Loucy (cell line): ENCODE data around the gene STX8.

Experiments used
- H2AFZ ChIP-seq: fragments of 200-600 bp; sonication (generic); 2 replicates; pipeline ENCODE4 v1.6.0; 2016; ENCODE audit warnings: antibody characterized with exemption, mild to moderate bottlenecking, low read length, moderate library complexity
- H3F3A ChIP-seq: fragments of 200-600 bp; 2 replicates; pipeline ENCODE4 v1.6.0; 2016; ENCODE audit warnings: antibody characterized with exemption, low read depth, mild to moderate bottlenecking
- H3K27me3 ChIP-seq: fragments of 200-600 bp; sonication (generic); 2 replicates; pipeline ENCODE4 v1.6.1; 2014; ENCODE audit warnings: low read length, mild to moderate bottlenecking; ENCODE audit not compliant: insufficient read depth, poor library complexity, severe bottlenecking
- H3K36me3 ChIP-seq: fragments of 200-600 bp; sonication (generic); 2 replicates; pipeline ENCODE4 v1.6.1; 2016; ENCODE audit warnings: low read length; ENCODE audit not compliant: insufficient read depth
- H3K4me1 ChIP-seq: fragments of 200-600 bp; sonication (generic); 2 replicates; pipeline ENCODE4 v1.5.1; 2014; ENCODE audit warnings: low read length, mild to moderate bottlenecking; ENCODE audit not compliant: insufficient read depth, poor library complexity, severe bottlenecking
- H3K4me2 ChIP-seq: fragments of 200-600 bp; sonication (generic); 2 replicates; pipeline ENCODE4 v1.6.0; 2014; ENCODE audit warnings: antibody characterized with exemption, low read length, low read depth, mild to moderate bottlenecking; ENCODE audit not compliant: poor library complexity, severe bottlenecking
- H3K4me3 ChIP-seq: fragments of 200-600 bp; sonication (generic); 2 replicates; pipeline ENCODE4 v1.5.1; 2014; ENCODE audit warnings: low read length, mild to moderate bottlenecking, mixed read lengths; ENCODE audit not compliant: poor library complexity, severe bottlenecking
- H3K79me2 ChIP-seq: fragments of 200-600 bp; sonication (generic); 2 replicates; pipeline ENCODE4 v1.6.1; 2014; ENCODE audit warnings: low read length; ENCODE audit not compliant: insufficient read depth
- H3K9ac ChIP-seq: fragments of 200-600 bp; sonication (generic); 2 replicates; pipeline ENCODE4 v1.6.0; 2014; ENCODE audit warnings: mild to moderate bottlenecking, low read depth, low read length, moderate library complexity; ENCODE audit not compliant: poor library complexity, severe bottlenecking
- H3K9me2 ChIP-seq: fragments of 200-600 bp; sonication (generic); replicated peaks from 2 replicates; pipeline ENCODE4 v1.6.1; 2016; ENCODE audit warnings: low read depth, low read length, mixed read lengths
- H3K9me3 ChIP-seq: fragments of 200-600 bp; sonication (generic); 2 replicates; pipeline ENCODE4 v1.6.1; 2014; ENCODE audit warnings: mild to moderate bottlenecking, antibody characterized with exemption, low read length, low read depth; ENCODE audit not compliant: insufficient read depth
- H4K20me1 ChIP-seq: fragments of 200-600 bp; sonication (generic); 2 replicates; pipeline ENCODE4 v1.6.0; 2014; ENCODE audit warnings: antibody characterized with exemption, low read length, mild to moderate bottlenecking; ENCODE audit not compliant: insufficient read depth, poor library complexity, severe bottlenecking
- CTCF ChIP-seq: fragments of 200-600 bp; sonication (generic); conservative IDR thresholded peaks from 2 replicates; pipeline ENCODE4 v1.5.1; 2014; ENCODE audit warnings: mild to moderate bottlenecking, antibody characterized with exemption, low read length
- EZH2phosphoT487 ChIP-seq: fragments of 200-600 bp; IDR thresholded peaks from 2 replicates; pipeline ENCODE4 v1.6.1; 2018; ENCODE audit warnings: antibody characterized with exemption, mild to moderate bottlenecking, moderate library complexity, borderline replicate concordance

Gene STX8, protein sequence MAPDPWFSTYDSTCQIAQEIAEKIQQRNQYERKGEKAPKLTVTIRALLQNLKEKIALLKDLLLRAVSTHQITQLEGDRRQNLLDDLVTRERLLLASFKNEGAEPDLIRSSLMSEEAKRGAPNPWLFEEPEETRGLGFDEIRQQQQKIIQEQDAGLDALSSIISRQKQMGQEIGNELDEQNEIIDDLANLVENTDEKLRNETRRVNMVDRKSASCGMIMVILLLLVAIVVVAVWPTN

DNA sequence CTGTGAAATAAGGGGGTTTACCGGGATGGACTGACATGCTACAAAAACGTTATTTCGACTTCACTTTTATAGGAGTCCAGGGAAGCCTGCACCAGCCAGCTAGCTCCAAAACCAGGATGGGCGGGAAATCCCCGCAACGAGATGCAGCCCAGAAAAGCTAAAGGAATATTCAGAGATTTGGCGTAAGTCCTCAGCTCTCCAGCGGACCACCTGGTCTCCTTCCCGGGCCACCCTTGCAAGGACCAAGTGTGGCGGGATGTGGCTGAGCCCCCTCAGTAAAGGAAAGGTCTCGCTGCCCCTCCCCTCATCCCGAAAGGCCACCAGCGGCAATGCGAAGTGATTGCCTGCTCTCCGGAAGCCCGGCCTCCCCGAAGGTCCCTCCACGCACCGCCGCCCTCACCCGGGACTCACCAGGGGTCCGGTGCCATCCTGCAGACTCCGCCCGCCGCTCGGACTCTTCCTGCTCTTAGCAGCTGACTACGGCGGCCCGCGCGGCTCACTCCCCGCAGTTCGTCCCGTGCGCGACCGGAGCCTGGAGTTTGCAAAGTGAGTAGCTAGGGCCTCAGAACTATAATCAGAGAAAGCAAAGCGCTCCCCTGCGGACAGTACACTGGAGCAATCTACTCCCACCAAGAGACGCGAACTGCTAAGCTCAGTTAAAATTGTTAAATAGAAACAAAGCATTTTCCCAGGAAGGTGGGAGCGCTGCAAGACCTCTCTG, at the start of gene STX8:
TSS of gene STX8 (minus strand) at position 440 of the 721 bp plus-strand sequence. CDS start at position 428, 12 bp downstream.
- TF ChIP-seq CTCF (peak; percentile 29; the same call in 1 of the 2 replicates), EZH2phosphoT487 (no peak)
- H3K4me2 ChIP-seq = peak within 1 kb of the TSS; percentile 85
- peaks cover 5% of the 10 kb centered on the region for H4K20me1 ChIP-seq
- no peaks in the 10 kb centered on the region for H3K27me3 ChIP-seq
- H3K4me1 ChIP-seq = peaks cover 16% of the 10 kb centered on the region
- H3K4me3 ChIP-seq = peak within 1 kb of the TSS; percentile 97
- H3K9ac ChIP-seq = peak within 1 kb of the TSS; percentile 85
- H3K79me2 ChIP-seq = peaks cover 35% of the 10 kb centered on the region
- no peaks in the 10 kb centered on the region for H3K9me2 ChIP-seq
- peak within 1 kb of the TSS; percentile 99 for H2AFZ ChIP-seq
- H3K9me3 ChIP-seq = no peaks in the 10 kb centered on the region
- H3F3A ChIP-seq = no peaks in the 10 kb centered on the region
- H3K36me3 ChIP-seq = no peaks in the 10 kb centered on the region

GRCh38 chr17:9622961-9623360, 47.3 kb upstream of the STX8 start:
- Histone ChIP-seq H2AFZ (no peak overlapping the region), H3K9me3 (peaks cover 15% of the 10 kb centered on the region; the same call in 1 of the 2 replicates), H3K4me2 (no peak overlapping the region), H3K79me2 (no peaks in the 10 kb centered on the region), H3K36me3 (no peaks in the 10 kb centered on the region), H3K4me1 (no peaks in the 10 kb centered on the region), H3K9me2 (no peaks in the 10 kb centered on the region), H3K4me3 (no peak overlapping the region), H4K20me1 (no peaks in the 10 kb centered on the region), H3K27me3 (no peaks in the 10 kb centered on the region), H3K9ac (no peak overlapping the region), H3F3A (no peaks in the 10 kb centered on the region)
- TF ChIP-seq EZH2phosphoT487 (no peak), CTCF (no peak)

GRCh38 chr17:9615486-9615885, 39.9 kb upstream of the STX8 start:
- Histone ChIP-seq H2AFZ (no peak overlapping the region), H3K9ac (no peak overlapping the region), H4K20me1 (no peaks in the 10 kb centered on the region), H3K4me3 (no peak overlapping the region), H3K79me2 (no peaks in the 10 kb centered on the region), H3K9me2 (no peaks in the 10 kb centered on the region), H3K27me3 (no peaks in the 10 kb centered on the region), H3K36me3 (no peaks in the 10 kb centered on the region), H3K4me1 (no peaks in the 10 kb centered on the region), H3K9me3 (no peaks in the 10 kb centered on the region), H3F3A (no peaks in the 10 kb centered on the region), H3K4me2 (no peak overlapping the region)
- no peak for TF ChIP-seq EZH2phosphoT487
- no peak for TF ChIP-seq CTCF
